GM23338 (cell line): ENCODE results near the gene NDUFB4. TPM values are rescaled to one million over a fixed set of nuclear protein-coding genes. Genes with fewer than 3 reads are reported as not detected.

Source experiments
- ATAC-seq: fragments of 200-7000 bp; cut with Tn5 transposase; 3 replicates; pipeline ENCODE4 v1.9.1; 2020
- DNase-seq: peaks from one replicate; pipeline ENCODE4 v3.0.0-alpha.2; 2015; ENCODE audit warnings: low spot score
- H2AFZ ChIP-seq: fragments of 200-600 bp; sonication (generic); 2 replicates; pipeline ENCODE4 v1.8.0; 2016; ENCODE audit warnings: antibody characterized with exemption, mild to moderate bottlenecking, moderate library complexity
- H3F3A ChIP-seq: fragments of 200-600 bp; sonication (generic); replicated peaks from 2 replicates; pipeline ENCODE4 v1.8.0; 2017; ENCODE audit warnings: antibody characterized with exemption, mixed run types, low read depth
- H3K27ac ChIP-seq: fragments of 200-600 bp; sonication (generic); 2 replicates; pipeline ENCODE4 v1.6.1; 2016; ENCODE audit warnings: low read depth
- H3K27me3 ChIP-seq: fragments of 200-600 bp; sonication (generic); 2 replicates; pipeline ENCODE4 v1.8.0; 2016; ENCODE audit warnings: mild to moderate bottlenecking, mixed run types, moderate library complexity; ENCODE audit not compliant: insufficient read depth
- H3K36me3 ChIP-seq: fragments of 200-600 bp; sonication (generic); 2 replicates; pipeline ENCODE4 v1.8.0; 2016; ENCODE audit warnings: mild to moderate bottlenecking; ENCODE audit not compliant: insufficient read depth
- H3K4me1 ChIP-seq: fragments of 200-600 bp; sonication (generic); 2 replicates; pipeline ENCODE4 v1.8.0; 2016; ENCODE audit warnings: mild to moderate bottlenecking, moderate library complexity; ENCODE audit not compliant: insufficient read depth
- H3K4me2 ChIP-seq: fragments of 200-600 bp; sonication (generic); 2 replicates; pipeline ENCODE4 v1.7.1; 2017; ENCODE audit warnings: mixed run types
- H3K4me3 ChIP-seq: fragments of 200-600 bp; sonication (generic); 2 replicates; pipeline ENCODE4 v1.6.1; 2016; ENCODE audit warnings: mixed run types
- H3K79me2 ChIP-seq: fragments of 200-600 bp; sonication (generic); replicated peaks from 2 replicates; pipeline ENCODE4 v1.8.0; 2017; ENCODE audit warnings: mild to moderate bottlenecking; ENCODE audit not compliant: insufficient read depth
- H3K9me2 ChIP-seq: fragments of 200-600 bp; sonication (generic); 2 replicates; pipeline ENCODE4 v1.8.0; 2017; ENCODE audit not compliant: insufficient read depth
- H4K20me1 ChIP-seq: fragments of 200-600 bp; sonication (generic); replicated peaks from 2 replicates; pipeline ENCODE4 v1.8.0; 2017; ENCODE audit warnings: mild to moderate bottlenecking; ENCODE audit not compliant: insufficient read depth
- H3K27ac Mint-ChIP-seq: 2 replicates; pipeline ENCODE4 v1.8.0; 2020; ENCODE audit warnings: inconsistent platforms, mild to moderate bottlenecking, moderate library complexity, mixed read lengths
- H3K27me3 Mint-ChIP-seq: 3 replicates; pipeline ENCODE4 v1.8.0; 2022; ENCODE audit warnings: low read depth, mild to moderate bottlenecking, moderate library complexity, mixed read lengths, inconsistent platforms; ENCODE audit not compliant: insufficient read depth, poor library complexity
- H3K36me3 Mint-ChIP-seq: 3 replicates; pipeline ENCODE4 v1.8.0; 2021; ENCODE audit warnings: low read depth, mild to moderate bottlenecking, inconsistent platforms, moderate library complexity, mixed read lengths
- H3K4me1 Mint-ChIP-seq: 3 replicates; pipeline ENCODE4 v1.8.0; 2020; ENCODE audit warnings: mild to moderate bottlenecking, inconsistent platforms, mixed read lengths
- H3K4me3 Mint-ChIP-seq: 3 replicates; pipeline ENCODE4 v1.8.0; 2021; ENCODE audit warnings: moderate library complexity, mild to moderate bottlenecking, inconsistent platforms, mixed read lengths
- H3K9me3 Mint-ChIP-seq: 3 replicates; pipeline ENCODE4 v1.8.0; 2020; ENCODE audit warnings: moderate library complexity, mild to moderate bottlenecking, inconsistent platforms, mixed read lengths
- CREB1 ChIP-seq: fragments of 250-450 bp; sonication (Bioruptor Pico); IDR thresholded peaks from 2 replicates; pipeline ENCODE4 v1.5.0; 2020; ENCODE audit warnings: low read depth, mild to moderate bottlenecking, moderate library complexity
- CTCF ChIP-seq, 2 experiments: fragments of 200-600 bp in 1 of 2; sonication (generic) in 1 of 2; conservative IDR thresholded peaks; 2 replicates each; pipeline versions ENCODE4 v1.5.1 to v1.6.1; 2016 to 2017; ENCODE audit warnings: antibody characterized with exemption in 2 of 2, low read depth in 2 of 2, mild to moderate bottlenecking in 2 of 2, moderate library complexity in 1 of 2
- EZH2phosphoT487 ChIP-seq: fragments of 200-600 bp; sonication (generic); IDR thresholded peaks from one replicate; pipeline ENCODE4 v1.8.1; 2018; ENCODE audit warnings: antibody characterized with exemption; ENCODE audit not compliant: unreplicated experiment
- NANOG ChIP-seq: IDR thresholded peaks from 2 replicates; pipeline ENCODE4 v1.6.1; 2016; ENCODE audit warnings: antibody characterized with exemption, borderline replicate concordance
- REST ChIP-seq: IDR thresholded peaks from one replicate; pipeline ENCODE4 v1.6.1; 2018; ENCODE audit warnings: antibody characterized with exemption; ENCODE audit not compliant: unreplicated experiment
- STAT1 ChIP-seq: IDR thresholded peaks from one replicate; pipeline ENCODE4 v1.6.1; 2016; ENCODE audit warnings: antibody characterized with exemption; ENCODE audit not compliant: unreplicated experiment
- ZNF462 ChIP-seq: fragments of 250-450 bp; sonication (Bioruptor Pico); IDR thresholded peaks from 2 replicates; pipeline ENCODE4 v1.5.0; 2020; ENCODE audit warnings: mild to moderate bottlenecking, moderate library complexity
- polyA plus RNA-seq: library from polyadenylated mRNA; unstranded; fragments of >200 nt; fragmentation: Nextera tagmentation; extraction: Ambion mirVana; gene quantifications from 2 replicates; pipeline ENCODE4 v1.2.1, GENCODE V29; 2016
- total RNA-seq: library from RNA; depleted of rRNA; stranded (reverse); fragments of >200 nt; shearing (Covaris generic); gene quantifications from 2 replicates; pipeline ENCODE4 v1.2.3, GENCODE V29; 2014

The NDUFB4 gene
- total and polyA plus RNA-seq, 2 experiments from 2014 or later = 199 to 716 TPM

DNA sequence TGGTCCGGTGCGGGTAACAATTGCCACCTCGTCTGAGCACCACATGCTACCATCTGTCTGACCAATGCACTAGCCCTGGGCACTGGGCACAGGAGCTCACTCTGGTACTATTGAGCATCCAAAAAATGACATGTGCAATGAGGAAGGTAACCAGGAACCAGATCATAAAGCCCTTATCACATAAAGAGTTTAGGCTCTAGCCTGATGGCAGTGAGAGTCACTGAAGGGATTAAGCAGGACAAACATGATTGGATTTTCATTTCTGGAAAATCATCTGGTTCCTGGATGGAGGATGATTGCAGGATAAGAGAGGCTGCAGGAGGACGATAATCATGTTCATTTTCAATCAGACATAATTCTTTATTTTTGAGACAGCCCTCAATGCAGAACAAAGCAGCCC is 12.4 kb downstream of the NDUFB4 start:
- Mint-ChIP-seq H3K27me3 (no peaks in the 10 kb centered on the region), H3K4me1 (peaks cover 6% of the 10 kb centered on the region), H3K27ac (no peak overlapping the region), H3K9me3 (no peaks in the 10 kb centered on the region), H3K36me3 (peaks cover 2% of the 10 kb centered on the region; the same call in 1 of the 3 replicates), H3K4me3 (no peak overlapping the region)
- Histone ChIP-seq H3F3A (no peaks in the 10 kb centered on the region), H3K27ac (no peak overlapping the region), H3K4me3 (no peak overlapping the region), H4K20me1 (no peaks in the 10 kb centered on the region), H3K27me3 (no peaks in the 10 kb centered on the region), H3K4me1 (no peaks in the 10 kb centered on the region), H2AFZ (no peak overlapping the region), H3K36me3 (no peaks in the 10 kb centered on the region), H3K4me2 (no peak overlapping the region), H3K79me2 (no peaks in the 10 kb centered on the region), H3K9me2 (no peaks in the 10 kb centered on the region)
- DNase-seq (no peak), ATAC-seq (no peak)
- TF ChIP-seq CTCF (conservative IDR thresholded peaks at IDR 0.05; ENCODE audit: low read depth in 2 of 2) (no peak), REST (no peak), EZH2phosphoT487 (no peak), NANOG (no peak)

DNA sequence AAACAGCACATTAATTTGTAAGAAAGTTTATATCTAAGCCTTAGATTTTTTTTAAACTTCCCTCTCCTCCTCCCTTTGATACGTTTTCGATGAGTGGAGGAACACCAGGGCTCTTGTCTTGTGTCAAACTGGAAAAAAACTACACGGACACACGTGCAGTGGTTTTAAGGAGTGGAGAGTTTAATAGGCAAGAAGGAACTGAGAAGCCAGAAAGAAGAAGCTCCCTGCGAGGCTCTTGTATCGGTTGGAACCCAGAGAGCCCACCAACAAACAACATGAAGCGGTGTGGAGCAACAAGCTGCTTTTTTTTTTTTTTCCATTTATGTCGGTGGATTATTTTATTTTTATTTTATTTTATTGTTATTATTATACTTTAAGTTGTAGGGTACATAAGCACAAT is 18.6 kb downstream of the NDUFB4 start:
- Histone ChIP-seq H2AFZ (0 out of 2 replicates have a peak overlapping the region, but pooled peaks have one; percentile 20), H3K27ac (no peak overlapping the region), H3K27me3 (no peaks in the 10 kb centered on the region), H3K4me1 (peaks cover 9% of the 10 kb centered on the region), H4K20me1 (no peaks in the 10 kb centered on the region), H3K79me2 (no peaks in the 10 kb centered on the region), H3K9me2 (no peaks in the 10 kb centered on the region), H3K36me3 (no peaks in the 10 kb centered on the region), H3K4me2 (no peak overlapping the region), H3F3A (no peaks in the 10 kb centered on the region), H3K4me3 (no peak overlapping the region)
- Mint-ChIP-seq H3K27ac (no peak overlapping the region), H3K4me1 (peaks cover 6% of the 10 kb centered on the region; the same call in 1 of the 3 replicates), H3K9me3 (no peaks in the 10 kb centered on the region; the same call in 2 of the 3 replicates), H3K27me3 (peaks cover 7% of the 10 kb centered on the region), H3K36me3 (no peaks in the 10 kb centered on the region), H3K4me3 (no peak overlapping the region)
- TF ChIP-seq ZNF462 (CRISPR knock-in tag) (no peak), STAT1 (no peak), CREB1 (CRISPR knock-in tag) (no peak), CTCF (conservative IDR thresholded peaks at IDR 0.05; ENCODE audit: low read depth in 2 of 2) (no peak)
- DNase-seq (no peak), ATAC-seq (no peak)
